AG04450 (cell line): ENCODE results near the gene DYNLT1. TPM values are rescaled to one million over a fixed set of nuclear protein-coding genes. Genes with fewer than 3 reads are reported as not detected.

Experiments used
- CTCF ChIA-PET: fragments of 300-600, 350-600 bp; formaldehyde crosslinking; extraction: SDS; loops from one replicate; lab custom pipeline; 2022; ENCODE audit warnings: antibody characterized with exemption, inconsistent platforms; lab: Charles Lee
- POLR2A ChIA-PET: fragments of 350-600 bp; formaldehyde crosslinking; extraction: SDS; loops from one replicate; lab custom pipeline; 2021; ENCODE audit warnings: antibody characterized with exemption, inconsistent platforms; lab: Yijun Ruan, JAX
- DNase-seq: peaks from one replicate; pipeline ENCODE4 v3.0.0-alpha.2; 2011; ENCODE audit warnings: low read depth, low spot score
- H3K27ac ChIP-seq: one replicate; pipeline ENCODE4 v1.5.1; 2012; ENCODE audit warnings: low read depth, low read length, control low read depth
- H3K27me3 ChIP-seq: one replicate; pipeline ENCODE4 v1.6.0; 2012; ENCODE audit warnings: low read length; ENCODE audit not compliant: control insufficient read depth, insufficient read depth
- H3K4me3 ChIP-seq: 2 replicates; pipeline ENCODE4 v1.5.1; 2011; ENCODE audit warnings: mild to moderate bottlenecking, low read depth, low read length, control low read depth
- H3K9me3 ChIP-seq: 2 replicates; pipeline ENCODE4 v1.5.1; 2012; ENCODE audit warnings: low read length; ENCODE audit not compliant: control insufficient read depth, insufficient read depth
- CTCF ChIP-seq: IDR thresholded peaks from 2 replicates; pipeline ENCODE4 v1.5.1; 2011; ENCODE audit warnings: low read depth, low read length, control low read depth, inconsistent platforms
- polyA plus RNA-seq: library from polyadenylated mRNA; depleted of rRNA; stranded (reverse); fragments of >200 nt; gene quantifications from 2 replicates; pipeline ENCODE4 v1.2.3, GENCODE V29; 2011

Gene DYNLT1
- polyA plus RNA-seq, 1 experiment: 422 TPM

- H3K4me3 ChIP-seq: no peak overlapping the region
- TF ChIP-seq CTCF: no peak
- no peak overlapping the region for H3K27ac ChIP-seq
- CTCF ChIA-PET: no interaction called here
- no peak for DNase-seq
- peaks cover 2% of the 10 kb centered on the region for H3K27me3 ChIP-seq
- POLR2A ChIA-PET: no interaction called here
- no peaks in the 10 kb centered on the region; the same call in 1 of the 2 replicates for H3K9me3 ChIP-seq
Measured at GRCh38 chr6:158665332-158665731, 20.8 kb upstream of the DYNLT1 start.

DNA sequence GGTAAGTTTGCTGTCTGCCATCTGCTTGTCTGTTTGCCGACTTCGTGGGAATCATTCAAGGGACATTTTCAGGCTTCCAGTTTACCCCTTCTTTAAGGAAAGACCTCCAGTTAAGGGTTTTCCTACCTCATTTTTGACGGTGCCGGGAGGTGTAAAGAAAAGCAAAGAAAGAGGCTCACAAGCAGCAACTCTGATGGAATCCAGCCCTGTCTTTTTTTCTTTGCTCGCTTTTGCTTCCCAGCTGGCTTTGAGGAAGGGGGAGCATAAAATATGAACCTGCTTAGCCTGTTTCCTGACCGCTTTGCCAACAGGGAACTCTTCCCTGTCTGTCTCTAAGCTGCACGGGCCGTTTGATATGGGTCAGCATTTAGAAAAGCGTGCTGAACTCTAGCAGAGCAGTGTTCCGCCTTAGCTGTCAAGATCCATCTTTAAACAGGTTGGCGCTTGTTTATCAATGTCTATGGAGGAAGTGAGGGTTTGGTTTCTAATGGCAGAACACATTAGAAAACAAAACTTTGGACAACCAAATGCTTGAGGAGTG is 19.2 kb upstream of the DYNLT1 start:
- Histone ChIP-seq H3K27ac (no peak overlapping the region), H3K9me3 (no peaks in the 10 kb centered on the region; the same call in 1 of the 2 replicates), H3K27me3 (peaks cover 2% of the 10 kb centered on the region), H3K4me3 (no peak overlapping the region; the same call in 1 of the 2 replicates)
- CTCF ChIA-PET: interaction anchor here (0.7 to 3.1 kb wide), 5 partner anchors 9 to 450 kb away, joined by 3 to 25 read pairs (median 5); partner anchors contain the start of gene SYTL3
- POLR2A ChIA-PET: interaction anchor here (0.5 to 1.4 kb wide), 5 partner anchors 19 to 145 kb away, joined by 3 to 11 read pairs (median 3); partner anchors contain the start of gene DYNLT1
- TF ChIP-seq CTCF: no peak
- no peak for DNase-seq

- no peak for DNase-seq
- no peak for TF ChIP-seq CTCF
- Histone ChIP-seq H3K4me3 (no peak overlapping the region; the same call in 1 of the 2 replicates), H3K9me3 (no peaks in the 10 kb centered on the region; the same call in 1 of the 2 replicates), H3K27me3 (peaks cover 2% of the 10 kb centered on the region), H3K27ac (peak overlapping the region; percentile 11)
- CTCF ChIA-PET: interaction anchor here (0.7 to 3.1 kb wide), 5 partner anchors 10 to 449 kb away, joined by 3 to 25 read pairs (median 5); partner anchors contain the start of gene SYTL3
- POLR2A ChIA-PET: interaction anchor here (0.5 to 1.4 kb wide), 3 partner anchors 19 to 144 kb away, joined by 3 to 11 read pairs (median 7); partner anchors contain the start of gene DYNLT1
Measured at GRCh38 chr6:158662954-158663624, 18.5 kb upstream of the DYNLT1 start.

DNA sequence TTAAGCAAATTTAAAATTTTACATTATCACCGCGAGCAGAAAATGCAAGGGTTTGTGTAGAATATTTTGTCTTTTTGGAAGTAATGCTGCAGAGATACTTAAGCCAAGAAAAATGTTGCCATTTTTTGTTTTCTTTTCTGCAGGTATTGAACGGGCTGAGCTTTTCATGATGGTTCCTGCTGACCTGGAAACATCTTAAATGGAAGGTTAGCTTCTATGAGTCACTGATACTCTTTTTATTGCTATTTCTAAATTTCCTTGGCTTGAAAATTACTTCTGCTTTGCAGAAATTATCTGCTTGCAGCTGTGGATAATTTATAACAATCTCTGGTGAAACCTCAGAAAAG is 18.0 kb upstream of the DYNLT1 start:
- no peak for DNase-seq
- ChIA-PET CTCF (interaction anchor here (1.0 to 3.1 kb wide), 4 partner anchors 13 to 449 kb away, joined by 4 to 25 read pairs (median 7); partner anchors contain the start of gene SYTL3), POLR2A (interaction anchor here (1.4 kb wide), 1 partner anchor 18 kb away, joined by 7 read pairs; the partner anchor contains the start of gene DYNLT1)
- H3K27me3 ChIP-seq: peaks cover 2% of the 10 kb centered on the region
- no peak for TF ChIP-seq CTCF
- H3K27ac ChIP-seq: no peak overlapping the region
- H3K9me3 ChIP-seq: no peaks in the 10 kb centered on the region; the same call in 1 of the 2 replicates
- no peak overlapping the region; the same call in 1 of the 2 replicates for H3K4me3 ChIP-seq
